ENCODE measurements around the gene HCRTR1. TPM values are rescaled to one million over a fixed set of nuclear protein-coding genes. Genes with fewer than 3 reads are reported as not detected.

HCRTR1 gene
- total and polyA plus RNA-seq, 10 of the 15 experiments (the other 5 are each of a cell fraction or from before 2014, with no cell fraction given): not detected

GRCh38 chr1:31669433-31669785 is 51.9 kb downstream of the HCRTR1 start:
- H3K9me3 ChIP-seq (replicated peaks; ENCODE audit: control insufficient read depth, insufficient read depth, low read length): no peaks in the 10 kb centered on the region
- ChIA-PET POLR2A (no interaction called here), CTCF (no interaction called here), SMC1A (ENCODE audit: uncharacterized antibody, unreplicated experiment) (interaction anchor here (0.8 kb wide), 1 partner anchor 8 kb away, joined by 3 read pairs; no protein-coding TSS in a partner anchor), RAD21 (ENCODE audit: unreplicated experiment) (no interaction called here)
- H3K9ac ChIP-seq (ENCODE audit: control insufficient read depth, insufficient read depth, low read length): no peak overlapping the region
- H3K36me3 ChIP-seq (ENCODE audit: control insufficient read depth in 2 of 2, insufficient read depth in 2 of 2, low read length in 1 of 2): no peaks in the 10 kb centered on the region
- FAIRE-seq (no peak), ATAC-seq (no peak), DNase-seq (ENCODE audit: low read depth, low spot score) (no peak)
- no peak for TF ChIP-seq CEBPB (IDR thresholded peaks at IDR 0.05; ENCODE audit: borderline replicate concordance in 1 of 2, low read depth in 2 of 2, low read length in 2 of 2)
- no peak for TF ChIP-seq BRCA1 (IDR thresholded peaks at IDR 0.05; ENCODE audit: low read depth, low read length)
- no peak for TF ChIP-seq ZZZ3 (IDR thresholded peaks at IDR 0.05; ENCODE audit: control insufficient read depth, insufficient read length, low read depth)
- TF ChIP-seq LARP7 (IDR thresholded peaks at IDR 0.05): no peak
- TF ChIP-seq KDM1A (IDR thresholded peaks at IDR 0.05; ENCODE audit: borderline replicate concordance): no peak
- no peak for TF ChIP-seq POLR2AphosphoS5 (IDR thresholded peaks at IDR 0.05; ENCODE audit: low read length)
- no peak for TF ChIP-seq SREBF2 (IDR thresholded peaks at IDR 0.05; ENCODE audit: low read length)
- intact Hi-C loops (cut with micrococcal nuclease; ENCODE audit: unreplicated experiment): loop anchor here (10.0 kb wide), 1 partner anchor 395 kb away; no protein-coding TSS in a partner anchor
- 8% methylated on average over 7 of the region's 7 CpGs for WGBS (ENCODE audit: insufficient coverage, insufficient replicate concordance, low lambda C conversion rate, missing lambda C conversion rate)
- BruUV-seq (replicated peaks): no TSS peak
- H2AFZ ChIP-seq (ENCODE audit: control insufficient read depth, low read depth, low read length): no peak overlapping the region
- H3K4me2 ChIP-seq (ENCODE audit: control insufficient read depth, insufficient read depth): no peak overlapping the region
- in situ Hi-C loops (cut with MboI): loop anchor here (5.0 kb wide), 1 partner anchor 38 kb away; no protein-coding TSS in a partner anchor
- no peaks in the 10 kb centered on the region for H3K4me1 ChIP-seq (ENCODE audit: control insufficient read depth, insufficient read depth, low read length)
- H3K27me3 ChIP-seq (replicated peaks in 1 of 2; ENCODE audit: control insufficient read depth in 2 of 2, insufficient read depth in 2 of 2, low read length in 1 of 2): no peaks in the 10 kb centered on the region
- no peaks in the 10 kb centered on the region for H4K20me1 ChIP-seq (ENCODE audit: control insufficient read depth, insufficient read depth)
- H3K79me2 ChIP-seq (ENCODE audit: control insufficient read depth, insufficient read depth, low read length): no peaks in the 10 kb centered on the region
- H3K4me3 ChIP-seq: no peak overlapping the region
- no peak overlapping the region for H3K27ac ChIP-seq (ENCODE audit: control insufficient read depth, insufficient read depth)
